Karpas-422 (cell line): ENCODE results near the gene ZNF581. TPM values are rescaled to one million over a fixed set of nuclear protein-coding genes. Genes with fewer than 3 reads are reported as not detected.
A peak's percentile ranks its signal among the peaks of the same experiment; 100 is the strongest.

Source experiments
- DNase-seq: peaks from one replicate; pipeline ENCODE4 v3.0.0-alpha.2; 2015
- H2AFZ ChIP-seq: fragments of 200-600 bp; sonication (generic); 2 replicates; pipeline ENCODE4 v1.6.1; 2014; ENCODE audit warnings: antibody characterized with exemption, low read length, mixed read lengths
- H3K27ac ChIP-seq: fragments of 200-600 bp; sonication (generic); 2 replicates; pipeline ENCODE4 v1.5.1; 2014; ENCODE audit warnings: mild to moderate bottlenecking, low read length, moderate library complexity
- H3K27me3 ChIP-seq: fragments of 200-600 bp; sonication (generic); 2 replicates; pipeline ENCODE4 v1.6.1; 2014; ENCODE audit warnings: low read length, mixed read lengths
- H3K36me3 ChIP-seq: fragments of 200-600 bp; sonication (generic); 2 replicates; pipeline ENCODE4 v1.6.1; 2014; ENCODE audit warnings: low read length, mixed read lengths; ENCODE audit not compliant: insufficient read depth
- H3K4me1 ChIP-seq: fragments of 200-600 bp; sonication (generic); 2 replicates; pipeline ENCODE4 v1.6.1; 2014; ENCODE audit warnings: mild to moderate bottlenecking, low read length, mixed read lengths
- H3K4me2 ChIP-seq: fragments of 200-600 bp; sonication (generic); 2 replicates; pipeline ENCODE4 v1.6.1; 2014; ENCODE audit warnings: low read length, low read depth, mild to moderate bottlenecking; ENCODE audit not compliant: poor library complexity, severe bottlenecking
- H3K4me3 ChIP-seq: fragments of 200-600 bp; sonication (generic); 2 replicates; pipeline ENCODE4 v1.5.1; 2014; ENCODE audit warnings: mild to moderate bottlenecking, antibody characterized with exemption, low read length, mixed read lengths
- H3K79me2 ChIP-seq: fragments of 200-600 bp; sonication (generic); 2 replicates; pipeline ENCODE4 v1.6.1; 2014; ENCODE audit warnings: mild to moderate bottlenecking, low read length, mixed read lengths
- H3K9ac ChIP-seq: fragments of 200-600 bp; sonication (generic); 2 replicates; pipeline ENCODE4 v1.6.0; 2014; ENCODE audit warnings: low read length
- H3K9me2 ChIP-seq: fragments of 200-600 bp; sonication (generic), shearing (Covaris generic); replicated peaks from 2 replicates; pipeline ENCODE4 v1.6.0; 2014; ENCODE audit warnings: mild to moderate bottlenecking, low read length, moderate library complexity; ENCODE audit not compliant: insufficient read depth
- H3K9me3 ChIP-seq: fragments of 300-700, 200-600 bp; sonication (generic); 2 replicates; pipeline ENCODE4 v1.6.1; 2014; ENCODE audit warnings: low read length, mixed read lengths
- H4K20me1 ChIP-seq: fragments of 200-600 bp; sonication (generic); 2 replicates; pipeline ENCODE4 v1.6.1; 2014; ENCODE audit warnings: mild to moderate bottlenecking, antibody characterized with exemption, low read length, low read depth; ENCODE audit not compliant: insufficient read depth
- total RNA-seq: library from RNA; depleted of rRNA; stranded (reverse); fragments of >200 nt; shearing (Covaris generic); gene quantifications from 2 replicates; pipeline ENCODE4 v1.2.3, GENCODE V29; 2014; ENCODE audit warnings: low replicate concordance

ZNF581 gene
- total RNA-seq, 1 experiment from 2014 or later = 119 TPM

GRCh38 chr19:55599842-55600661 is 43.4 kb upstream of the ZNF581 start, which contains the start of gene ZNF524:
TSS of gene ZNF524 (plus strand) at chr19:55600288. CDS start at chr19:55602113, 1,825 bp downstream.
- no peaks in the 10 kb centered on the region for H3K27me3 ChIP-seq
- H4K20me1 ChIP-seq = no peaks in the 10 kb centered on the region
- no peaks in the 10 kb centered on the region for H3K9me2 ChIP-seq
- peak within 1 kb of the TSS; percentile 51; the same call in 1 of the 2 replicates for H2AFZ ChIP-seq
- H3K79me2 ChIP-seq = peaks cover 9% of the 10 kb centered on the region
- peak within 1 kb of the TSS; percentile 75 for H3K4me2 ChIP-seq
- H3K36me3 ChIP-seq = peaks cover 17% of the 10 kb centered on the region
- H3K9ac ChIP-seq = peak within 1 kb of the TSS; percentile 80
- peak within 1 kb of the TSS; percentile 88 for H3K27ac ChIP-seq
- H3K9me3 ChIP-seq = no peaks in the 10 kb centered on the region
- H3K4me1 ChIP-seq = peaks cover 24% of the 10 kb centered on the region
- peak; percentile 96 for DNase-seq
- peak within 1 kb of the TSS; percentile 68 for H3K4me3 ChIP-seq

- Histone ChIP-seq H3K4me1 (peaks cover 25% of the 10 kb centered on the region), H3K9me2 (no peaks in the 10 kb centered on the region), H3K9me3 (no peaks in the 10 kb centered on the region), H2AFZ (0 out of 2 replicates have a peak overlapping the region, but pooled peaks have one; percentile 6), H3K27ac (peak overlapping the region; percentile 88), H3K4me3 (peak overlapping the region; percentile 68), H3K36me3 (peaks cover 13% of the 10 kb centered on the region), H3K9ac (peak overlapping the region; percentile 80), H3K79me2 (peaks cover 10% of the 10 kb centered on the region), H3K4me2 (peak overlapping the region; percentile 75), H4K20me1 (no peaks in the 10 kb centered on the region), H3K27me3 (no peaks in the 10 kb centered on the region)
- no peak for DNase-seq
These were observed 42.8 kb upstream of the ZNF581 start for GRCh38 chr19:55600662-55601028.

- peak overlapping the region; percentile 68 for H3K4me3 ChIP-seq
- peaks cover 15% of the 10 kb centered on the region for H3K79me2 ChIP-seq
- peak overlapping the region; percentile 75 for H3K4me2 ChIP-seq
- no peak overlapping the region for H2AFZ ChIP-seq
- H3K27ac ChIP-seq = peak overlapping the region; percentile 88
- H3K9me2 ChIP-seq = no peaks in the 10 kb centered on the region
- H3K9me3 ChIP-seq = no peaks in the 10 kb centered on the region
- peaks cover 25% of the 10 kb centered on the region for H3K4me1 ChIP-seq
- H3K36me3 ChIP-seq = peaks cover 9% of the 10 kb centered on the region; the same call in 1 of the 2 replicates
- DNase-seq = no peak
- H3K9ac ChIP-seq = peak overlapping the region; percentile 80
- no peaks in the 10 kb centered on the region for H3K27me3 ChIP-seq
- no peaks in the 10 kb centered on the region for H4K20me1 ChIP-seq
These were observed 42.4 kb upstream of the ZNF581 start for GRCh38 chr19:55601084-55601483.

- Histone ChIP-seq H3K9ac (no peak overlapping the region), H3K79me2 (peaks cover 27% of the 10 kb centered on the region), H3K27me3 (no peaks in the 10 kb centered on the region), H3K4me2 (no peak overlapping the region), H3K9me2 (no peaks in the 10 kb centered on the region), H3K4me1 (peaks cover 35% of the 10 kb centered on the region), H3K9me3 (no peaks in the 10 kb centered on the region), H4K20me1 (no peaks in the 10 kb centered on the region; the same call in 1 of the 2 replicates), H3K4me3 (no peak overlapping the region), H3K27ac (no peak overlapping the region), H2AFZ (no peak overlapping the region), H3K36me3 (peaks cover 7% of the 10 kb centered on the region; the same call in 1 of the 2 replicates)
- no peak for DNase-seq
These were observed 41.1 kb upstream of the ZNF581 start for GRCh38 chr19:55602104-55603001.

GRCh38 chr19:55603115-55603514 is 40.3 kb upstream of the ZNF581 start:
- H3K27me3 ChIP-seq = no peaks in the 10 kb centered on the region
- no peak overlapping the region for H3K9ac ChIP-seq
- DNase-seq = no peak
- no peak overlapping the region for H3K27ac ChIP-seq
- no peak overlapping the region for H2AFZ ChIP-seq
- H3K79me2 ChIP-seq = peaks cover 31% of the 10 kb centered on the region
- no peaks in the 10 kb centered on the region for H3K9me3 ChIP-seq
- H3K4me3 ChIP-seq = no peak overlapping the region
- no peak overlapping the region for H3K4me2 ChIP-seq
- peaks cover 34% of the 10 kb centered on the region for H3K4me1 ChIP-seq
- no peaks in the 10 kb centered on the region for H3K9me2 ChIP-seq
- H4K20me1 ChIP-seq = no peaks in the 10 kb centered on the region; the same call in 1 of the 2 replicates
- peaks cover 7% of the 10 kb centered on the region; the same call in 1 of the 2 replicates for H3K36me3 ChIP-seq

GRCh38 chr19:55603581-55604292 is 39.7 kb upstream of the ZNF581 start:
- peaks cover 11% of the 10 kb centered on the region for H3K36me3 ChIP-seq
- H2AFZ ChIP-seq = no peak overlapping the region
- H3K9ac ChIP-seq = no peak overlapping the region
- H3K27ac ChIP-seq = no peak overlapping the region
- H3K27me3 ChIP-seq = no peaks in the 10 kb centered on the region
- no peaks in the 10 kb centered on the region; the same call in 1 of the 2 replicates for H4K20me1 ChIP-seq
- no peaks in the 10 kb centered on the region for H3K9me3 ChIP-seq
- DNase-seq = no peak
- no peak overlapping the region; the same call in 1 of the 2 replicates for H3K4me3 ChIP-seq
- peaks cover 30% of the 10 kb centered on the region for H3K79me2 ChIP-seq
- H3K4me2 ChIP-seq = no peak overlapping the region
- H3K9me2 ChIP-seq = no peaks in the 10 kb centered on the region
- H3K4me1 ChIP-seq = peaks cover 28% of the 10 kb centered on the region

GRCh38 chr19:55605207-55605636 is 38.2 kb upstream of the ZNF581 start:
- H3K4me3 ChIP-seq = peak overlapping the region; percentile 75
- H3K27ac ChIP-seq = peak overlapping the region; percentile 87
- peaks cover 28% of the 10 kb centered on the region for H3K4me1 ChIP-seq
- no peak overlapping the region for H2AFZ ChIP-seq
- H3K79me2 ChIP-seq = peaks cover 44% of the 10 kb centered on the region
- H3K9me3 ChIP-seq = no peaks in the 10 kb centered on the region
- peaks cover 24% of the 10 kb centered on the region for H3K36me3 ChIP-seq
- no peaks in the 10 kb centered on the region for H3K9me2 ChIP-seq
- peaks cover 6% of the 10 kb centered on the region for H4K20me1 ChIP-seq
- H3K27me3 ChIP-seq = no peaks in the 10 kb centered on the region
- H3K9ac ChIP-seq = peak overlapping the region; percentile 89
- peak overlapping the region; percentile 75 for H3K4me2 ChIP-seq
- peak; percentile 100 for DNase-seq
